ENCODE measurements around the gene GK. TPM values are rescaled to one million over a fixed set of nuclear protein-coding genes. Genes with fewer than 3 reads are reported as not detected.

The GK gene
- total RNA-seq, 4 donors from 2014 or later: 6.9 to 31.3 (median 10.6) TPM

DNA sequence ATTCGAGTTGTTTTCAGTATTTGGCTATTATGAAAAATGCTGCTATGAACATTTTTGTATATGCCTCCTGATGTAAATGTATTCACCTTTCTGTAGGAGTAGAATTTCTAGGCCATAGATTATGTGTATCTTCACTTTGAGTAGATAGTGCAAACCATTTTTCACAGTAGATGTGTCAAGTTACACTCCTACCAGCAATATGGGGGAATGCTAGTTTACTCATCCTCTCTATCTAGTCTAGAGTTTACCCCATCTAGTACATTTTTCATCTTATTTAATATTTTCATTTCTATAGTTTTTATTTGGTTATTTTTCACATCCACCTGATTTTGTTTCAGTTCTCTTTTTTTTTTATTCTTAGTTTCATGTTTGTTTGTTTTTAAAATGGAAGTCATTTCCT is 59.0 kb downstream of the GK start:
- Histone ChIP-seq H3K4me1 (no peaks in the 10 kb centered on the region), H3K36me3 (peaks cover 0 to 7% (median 0%) of the 10 kb centered on the region in 3 donors), H3K27ac (no peak overlapping the region), H3K9me3 (no peaks in the 10 kb centered on the region), H3K4me3 (no peak overlapping the region), H3K27me3 (no peaks in the 10 kb centered on the region)
- TF ChIP-seq, protein P1, sequence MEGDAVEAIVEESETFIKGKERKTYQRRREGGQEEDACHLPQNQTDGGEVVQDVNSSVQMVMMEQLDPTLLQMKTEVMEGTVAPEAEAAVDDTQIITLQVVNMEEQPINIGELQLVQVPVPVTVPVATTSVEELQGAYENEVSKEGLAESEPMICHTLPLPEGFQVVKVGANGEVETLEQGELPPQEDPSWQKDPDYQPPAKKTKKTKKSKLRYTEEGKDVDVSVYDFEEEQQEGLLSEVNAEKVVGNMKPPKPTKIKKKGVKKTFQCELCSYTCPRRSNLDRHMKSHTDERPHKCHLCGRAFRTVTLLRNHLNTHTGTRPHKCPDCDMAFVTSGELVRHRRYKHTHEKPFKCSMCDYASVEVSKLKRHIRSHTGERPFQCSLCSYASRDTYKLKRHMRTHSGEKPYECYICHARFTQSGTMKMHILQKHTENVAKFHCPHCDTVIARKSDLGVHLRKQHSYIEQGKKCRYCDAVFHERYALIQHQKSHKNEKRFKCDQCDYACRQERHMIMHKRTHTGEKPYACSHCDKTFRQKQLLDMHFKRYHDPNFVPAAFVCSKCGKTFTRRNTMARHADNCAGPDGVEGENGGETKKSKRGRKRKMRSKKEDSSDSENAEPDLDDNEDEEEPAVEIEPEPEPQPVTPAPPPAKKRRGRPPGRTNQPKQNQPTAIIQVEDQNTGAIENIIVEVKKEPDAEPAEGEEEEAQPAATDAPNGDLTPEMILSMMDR (IDR thresholded peaks at IDR 0.05): no peak
- TF ChIP-seq POLR2A (IDR thresholded peaks at IDR 0.05): no peak
- DNase-seq: no peak
- intact Hi-C loops (cut with DNase I): no loop called here
- 56 to 89% methylated on average over 1 of the region's 1 CpG for WGBS, 2 donors

DNA sequence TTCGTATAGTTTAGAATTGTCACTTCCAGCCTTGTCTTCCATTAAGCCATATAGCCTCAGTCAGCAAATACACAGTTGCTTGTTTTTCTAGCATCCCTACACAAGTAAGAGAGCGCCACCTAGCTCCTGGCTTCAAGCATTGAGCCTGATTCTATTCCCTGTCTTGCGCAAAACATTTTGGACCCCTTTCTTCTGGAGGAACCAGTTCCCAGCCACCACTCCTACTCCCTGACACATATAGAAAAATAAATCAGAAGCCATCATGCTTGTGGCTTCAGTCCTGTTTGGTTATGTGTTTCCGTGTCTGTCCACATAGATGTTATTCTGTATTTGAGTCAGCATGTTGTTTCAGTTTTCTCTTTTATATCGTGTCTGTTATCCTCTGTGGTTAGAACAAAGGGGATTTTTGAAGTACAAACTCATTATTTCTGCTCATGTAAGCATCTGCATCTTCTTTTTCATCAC is 59.9 kb downstream of the GK start:
- no peak for DNase-seq
- intact Hi-C loops (cut with DNase I): no loop called here
- Histone ChIP-seq H3K9me3 (no peaks in the 10 kb centered on the region), H3K36me3 (peaks cover 0 to 7% (median 0%) of the 10 kb centered on the region in 3 donors), H3K27ac (no peak overlapping the region), H3K4me3 (no peak overlapping the region), H3K4me1 (no peaks in the 10 kb centered on the region), H3K27me3 (no peaks in the 10 kb centered on the region)
- TF ChIP-seq, protein P1 (IDR thresholded peaks at IDR 0.05): peak in 5 of 6 experiments; percentile 18 to 59 (median 57)
- TF ChIP-seq POLR2A (IDR thresholded peaks at IDR 0.05): no peak
- WGBS, 2 donors: 23 to 47% methylated on average over 5 of the region's 5 CpGs

DNA sequence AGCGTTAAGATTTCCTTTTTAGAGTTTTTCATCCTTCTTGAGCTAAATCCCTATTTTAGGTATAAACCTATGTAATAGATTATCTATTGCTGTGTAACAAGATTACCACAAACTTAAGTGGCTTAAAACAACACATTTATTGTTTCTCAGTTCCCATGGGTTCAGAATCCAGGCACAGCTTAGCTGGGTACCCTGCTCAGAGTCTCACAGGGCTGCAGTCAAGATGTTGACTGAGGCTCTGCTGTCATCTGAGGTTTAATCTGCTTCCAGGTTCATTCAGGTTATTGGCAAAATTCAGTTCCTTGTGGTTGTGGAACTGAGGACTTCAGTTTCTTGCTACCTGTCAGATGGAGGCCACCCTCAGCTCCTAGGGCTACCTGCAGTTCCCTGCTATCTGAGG is 60.9 kb downstream of the GK start:
- intact Hi-C loops (cut with DNase I): no loop called here
- TF ChIP-seq, protein P1 (IDR thresholded peaks at IDR 0.05): no peak
- no peak for TF ChIP-seq POLR2A (IDR thresholded peaks at IDR 0.05)
- H3K27me3 ChIP-seq: no peaks in the 10 kb centered on the region

DNA sequence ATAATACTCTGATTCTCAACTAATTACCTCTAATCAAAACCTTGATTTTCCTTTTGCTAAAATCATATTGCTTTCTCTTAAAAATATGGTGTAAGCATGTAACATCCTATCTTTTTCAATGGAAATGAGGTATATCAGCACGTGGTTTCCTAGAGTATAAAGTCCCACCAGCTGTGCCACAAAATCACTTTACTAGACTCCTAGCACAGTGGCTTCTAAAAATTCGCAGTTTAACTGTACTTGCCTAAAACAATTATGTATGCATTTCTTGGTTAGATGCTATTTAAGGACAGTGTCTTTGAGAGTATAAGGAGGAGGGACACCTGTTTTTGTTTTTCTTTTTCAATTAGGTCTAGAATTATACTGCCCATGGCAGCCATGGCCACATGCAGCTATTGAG is 62.8 kb downstream of the GK start:
- Histone ChIP-seq H3K4me3 (no peak overlapping the region), H3K4me1 (no peaks in the 10 kb centered on the region), H3K27ac (no peak overlapping the region), H3K9me3 (no peaks in the 10 kb centered on the region), H3K36me3 (peaks cover 0 to 6% (median 0%) of the 10 kb centered on the region in 3 donors), H3K27me3 (no peaks in the 10 kb centered on the region)
- TF ChIP-seq, protein P1 (IDR thresholded peaks at IDR 0.05): no peak
- no peak for TF ChIP-seq POLR2A (IDR thresholded peaks at IDR 0.05)
- DNase-seq: no peak
- WGBS, 2 donors: 60 to 78% methylated on average over 2 of the region's 2 CpGs
- intact Hi-C loops (cut with DNase I): no loop called here

More for the DNA sequence above, 60.9 kb downstream of the GK start:
- H3K36me3 ChIP-seq: peaks cover 0 to 7% (median 0%) of the 10 kb centered on the region in 3 donors
- no peaks in the 10 kb centered on the region for H3K4me1 ChIP-seq
- no peak overlapping the region for H3K27ac ChIP-seq
- H3K4me3 ChIP-seq: no peak overlapping the region
- WGBS, 2 donors: 71 to 75% methylated on average over 1 of the region's 1 CpG
- no peak for DNase-seq
- no peaks in the 10 kb centered on the region for H3K9me3 ChIP-seq

- no peak for DNase-seq
- Histone ChIP-seq H3K27me3 (no peaks in the 10 kb centered on the region), H3K9me3 (no peaks in the 10 kb centered on the region), H3K4me1 (no peaks in the 10 kb centered on the region), H3K36me3 (no peaks in the 10 kb centered on the region), H3K4me3 (no peak overlapping the region), H3K27ac (no peak overlapping the region)
- intact Hi-C loops (cut with DNase I): no loop called here
- 69 to 80% methylated on average over 12 to 17 of the region's 17 CpGs for WGBS, 2 donors
- TF ChIP-seq POLR2A (IDR thresholded peaks at IDR 0.05): no peak
- TF ChIP-seq, protein P1 (IDR thresholded peaks at IDR 0.05): no peak
These were observed 80.8 kb downstream of the GK start for GRCh38 chrX:30733852-30734660.
